IPS-15b (cell line): ENCODE measurements around the gene XIRP2.

Experiments used
- H3K27me3 ChIP-seq: one replicate; pipeline ENCODE4 v1.6.1; 2013; ENCODE audit warnings: low read length; ENCODE audit not compliant: control insufficient read depth, insufficient read depth
- H3K36me3 ChIP-seq: one replicate; pipeline ENCODE4 v1.6.1; 2013; ENCODE audit warnings: low read length; ENCODE audit not compliant: control insufficient read depth, insufficient read depth
- H3K4me1 ChIP-seq: one replicate; pipeline ENCODE4 v1.6.1; 2013; ENCODE audit warnings: mild to moderate bottlenecking, low read length; ENCODE audit not compliant: control insufficient read depth, insufficient read depth
- H3K4me3 ChIP-seq: one replicate; pipeline ENCODE4 v1.5.1; 2013; ENCODE audit warnings: low read depth, low read length
- H3K9ac ChIP-seq: one replicate; pipeline ENCODE4 v1.6.1; 2013; ENCODE audit warnings: low read depth, mild to moderate bottlenecking, low read length
- H3K9me3 ChIP-seq: one replicate; pipeline ENCODE4 v1.6.1; 2013; ENCODE audit warnings: mild to moderate bottlenecking, low read length; ENCODE audit not compliant: control insufficient read depth, insufficient read depth

Gene XIRP2

DNA sequence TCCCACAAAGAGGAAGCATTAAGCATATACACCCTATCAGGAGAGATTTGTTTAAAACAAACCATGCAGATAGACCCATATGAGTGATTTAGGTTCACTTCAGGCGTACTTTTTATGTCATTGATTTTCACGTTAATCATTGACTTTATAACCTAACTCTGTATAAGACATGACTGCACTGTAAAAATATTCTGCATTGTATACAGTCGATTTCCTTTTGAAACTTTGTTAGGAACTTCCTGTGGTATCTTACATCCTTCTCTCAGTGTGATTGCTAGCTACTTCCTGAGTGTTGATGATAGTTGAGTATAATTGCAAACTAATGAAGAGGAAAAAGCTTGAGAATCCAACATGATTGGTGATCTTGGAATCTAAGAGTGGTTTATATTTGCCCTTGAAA, 69.4 kb downstream of the XIRP2 start:
- Histone ChIP-seq H3K36me3 (no peaks in the 10 kb centered on the region), H3K4me3 (no peak overlapping the region), H3K9ac (no peak overlapping the region), H3K9me3 (no peaks in the 10 kb centered on the region), H3K4me1 (peaks cover 21% of the 10 kb centered on the region), H3K27me3 (no peaks in the 10 kb centered on the region)

DNA sequence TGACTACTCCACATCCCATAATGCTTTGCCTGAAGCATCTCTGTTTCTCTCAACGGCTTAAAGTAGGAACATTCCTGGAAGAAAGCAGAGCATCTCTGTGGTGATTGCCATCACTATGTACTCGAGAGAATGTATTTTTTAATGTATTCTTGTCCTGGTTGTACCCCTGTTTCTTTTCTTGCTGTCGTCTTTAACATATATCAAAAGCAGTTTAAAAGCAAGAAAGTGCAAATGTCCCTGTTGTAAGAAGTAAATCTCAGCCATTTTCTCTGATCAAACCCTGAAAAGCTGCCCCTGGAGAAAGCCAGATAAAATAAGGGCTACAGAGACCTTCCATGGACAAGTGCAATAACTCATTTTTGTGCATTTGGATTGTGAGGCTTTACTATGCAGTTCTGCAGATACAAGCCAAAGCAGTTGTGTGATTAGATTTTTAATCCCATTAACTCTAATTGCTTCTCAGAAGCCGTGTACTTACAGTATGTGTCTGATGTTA, 70.8 kb downstream of the XIRP2 start:
- H3K4me1 ChIP-seq, result peaks cover 21% of the 10 kb centered on the region
- no peak overlapping the region for H3K4me3 ChIP-seq
- no peaks in the 10 kb centered on the region for H3K36me3 ChIP-seq
- no peaks in the 10 kb centered on the region for H3K9me3 ChIP-seq
- no peak overlapping the region for H3K9ac ChIP-seq
- no peaks in the 10 kb centered on the region for H3K27me3 ChIP-seq

DNA sequence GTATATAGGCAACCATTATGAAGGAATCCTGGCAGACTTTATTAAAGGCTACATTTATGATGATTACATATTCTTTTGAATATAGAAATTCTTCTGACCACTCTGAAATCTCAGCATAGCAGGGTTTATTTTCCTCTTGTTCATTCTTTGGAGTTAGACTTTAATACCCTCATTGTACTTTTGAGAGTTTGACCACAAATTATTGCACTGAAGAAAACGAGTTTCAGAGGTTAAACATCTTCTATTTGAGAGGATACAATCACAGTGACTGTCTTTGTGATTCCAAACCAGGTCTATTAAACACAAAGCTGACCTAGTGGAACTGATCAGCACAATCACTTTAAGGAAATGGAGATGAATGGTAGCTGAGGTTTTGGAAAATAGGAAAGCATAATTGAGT, 71.3 kb downstream of the XIRP2 start:
- Histone ChIP-seq H3K4me1 (peaks cover 21% of the 10 kb centered on the region), H3K27me3 (no peaks in the 10 kb centered on the region), H3K36me3 (no peaks in the 10 kb centered on the region), H3K9ac (no peak overlapping the region), H3K9me3 (no peaks in the 10 kb centered on the region), H3K4me3 (no peak overlapping the region)

DNA sequence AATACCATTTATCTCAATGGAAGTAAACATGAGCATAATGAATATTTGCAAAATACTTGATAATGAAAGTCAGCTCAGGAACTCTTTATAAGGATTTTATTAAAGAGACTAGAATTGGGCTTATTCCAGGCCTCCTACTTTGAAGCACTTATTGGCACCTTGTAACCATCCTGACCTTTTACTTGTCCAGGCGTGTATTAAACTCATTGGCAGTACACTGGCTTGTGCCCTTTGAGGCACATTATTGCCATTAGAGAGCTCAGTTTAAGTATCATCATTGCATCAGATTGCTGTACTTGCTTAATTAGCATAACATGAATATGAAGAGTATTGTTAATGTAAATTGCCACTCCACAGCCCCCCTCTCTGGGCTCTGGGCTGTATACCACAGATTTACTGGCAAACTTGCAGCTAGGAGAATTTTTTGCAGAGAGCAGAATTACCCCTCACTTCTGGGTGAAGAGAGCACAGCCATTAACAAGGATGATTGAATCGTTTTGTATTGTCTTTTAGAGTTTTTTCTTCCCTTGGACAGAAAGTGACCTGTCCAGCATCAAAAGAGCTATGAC, 72.5 kb downstream of the XIRP2 start:
- Histone ChIP-seq H3K9me3 (no peaks in the 10 kb centered on the region), H3K27me3 (no peaks in the 10 kb centered on the region), H3K9ac (no peak overlapping the region), H3K4me1 (peaks cover 21% of the 10 kb centered on the region), H3K36me3 (no peaks in the 10 kb centered on the region), H3K4me3 (no peak overlapping the region)

DNA sequence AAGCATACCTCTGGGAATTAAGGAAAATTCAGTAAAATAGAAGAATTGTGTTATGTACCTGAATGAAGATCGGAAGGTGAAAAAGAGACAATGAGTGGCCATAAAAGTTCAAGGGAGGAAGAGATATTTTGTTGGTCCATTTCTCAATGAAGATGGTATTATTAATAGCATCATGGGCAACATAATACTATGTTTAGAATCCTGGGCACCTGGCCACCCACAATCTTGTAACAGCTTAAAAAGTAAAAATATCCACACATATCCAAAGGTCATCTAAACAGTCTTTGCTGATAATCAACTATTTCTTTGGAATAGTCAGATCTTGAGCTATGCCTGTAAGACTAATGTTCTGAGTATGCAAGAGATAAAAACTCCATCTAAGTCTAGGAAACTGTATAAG, 73.7 kb downstream of the XIRP2 start:
- Histone ChIP-seq H3K9me3 (no peaks in the 10 kb centered on the region), H3K4me1 (peaks cover 21% of the 10 kb centered on the region), H3K9ac (no peak overlapping the region), H3K27me3 (no peaks in the 10 kb centered on the region), H3K36me3 (no peaks in the 10 kb centered on the region), H3K4me3 (no peak overlapping the region)

DNA sequence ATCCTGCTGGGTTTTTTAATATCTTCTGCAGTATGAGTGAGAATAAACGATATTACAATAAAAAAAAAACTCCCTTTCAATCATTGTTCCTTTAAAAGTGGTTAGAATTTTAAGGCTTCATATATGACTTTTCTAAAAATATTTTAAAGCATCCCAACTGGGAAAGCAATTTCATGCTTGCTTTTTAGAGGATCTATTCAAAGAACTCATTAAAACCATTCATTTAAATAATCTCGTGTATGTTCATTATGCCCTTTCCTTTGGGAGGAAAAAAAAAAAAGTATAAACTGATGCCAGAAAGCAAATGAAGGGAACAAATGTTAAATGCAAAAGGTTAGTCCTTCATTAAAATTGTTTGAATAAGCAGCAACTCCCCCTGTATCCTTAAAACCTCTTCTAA, 81.2 kb downstream of the XIRP2 start:
- no peak overlapping the region for H3K4me3 ChIP-seq
- H3K4me1 ChIP-seq, result peaks cover 15% of the 10 kb centered on the region
- H3K9ac ChIP-seq, result no peak overlapping the region
- no peaks in the 10 kb centered on the region for H3K36me3 ChIP-seq
- H3K27me3 ChIP-seq, result no peaks in the 10 kb centered on the region
- H3K9me3 ChIP-seq, result no peaks in the 10 kb centered on the region

DNA sequence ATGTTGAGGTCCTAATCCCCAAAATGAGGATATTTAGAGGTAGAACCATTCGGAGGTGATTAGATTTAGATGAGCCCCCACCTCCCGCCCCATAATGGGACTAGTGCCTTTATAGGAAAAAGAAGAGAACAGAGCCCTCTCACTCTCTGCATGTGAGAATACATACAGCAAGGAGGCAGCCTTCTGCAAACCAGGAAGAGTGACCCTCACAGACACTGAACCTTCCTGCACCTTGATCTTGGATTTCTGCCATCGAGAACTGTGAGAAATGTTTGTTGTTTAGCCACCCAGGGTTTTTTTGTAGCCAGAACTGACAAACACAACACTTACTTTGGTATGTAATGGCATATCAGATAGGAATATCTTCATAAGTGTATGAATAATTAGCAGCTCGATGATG, 83.7 kb downstream of the XIRP2 start:
- Histone ChIP-seq H3K4me1 (peaks cover 15% of the 10 kb centered on the region), H3K36me3 (no peaks in the 10 kb centered on the region), H3K9ac (no peak overlapping the region), H3K4me3 (no peak overlapping the region), H3K9me3 (no peaks in the 10 kb centered on the region), H3K27me3 (no peaks in the 10 kb centered on the region)

DNA sequence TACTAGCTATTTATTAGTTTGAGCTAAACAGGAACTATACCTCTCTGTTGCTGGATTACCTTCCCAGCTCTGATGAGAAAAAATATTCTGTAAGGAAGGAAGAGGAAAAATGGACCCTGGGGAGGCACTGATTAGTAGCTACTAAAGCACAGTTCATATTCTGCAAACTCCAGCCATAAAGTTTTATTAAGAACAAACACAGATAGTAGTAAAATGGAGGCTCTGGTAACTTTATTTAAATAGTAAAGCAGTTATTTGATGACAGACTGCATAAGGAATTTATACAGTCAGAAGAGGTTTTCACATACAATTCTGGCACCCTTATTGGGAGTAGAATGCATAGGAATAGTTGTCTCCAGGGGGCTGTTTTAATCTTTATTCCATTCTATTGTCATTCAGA, 84.1 kb downstream of the XIRP2 start:
- Histone ChIP-seq H3K9ac (no peak overlapping the region), H3K9me3 (no peaks in the 10 kb centered on the region), H3K4me3 (no peak overlapping the region), H3K27me3 (no peaks in the 10 kb centered on the region), H3K4me1 (peaks cover 15% of the 10 kb centered on the region), H3K36me3 (no peaks in the 10 kb centered on the region)

DNA sequence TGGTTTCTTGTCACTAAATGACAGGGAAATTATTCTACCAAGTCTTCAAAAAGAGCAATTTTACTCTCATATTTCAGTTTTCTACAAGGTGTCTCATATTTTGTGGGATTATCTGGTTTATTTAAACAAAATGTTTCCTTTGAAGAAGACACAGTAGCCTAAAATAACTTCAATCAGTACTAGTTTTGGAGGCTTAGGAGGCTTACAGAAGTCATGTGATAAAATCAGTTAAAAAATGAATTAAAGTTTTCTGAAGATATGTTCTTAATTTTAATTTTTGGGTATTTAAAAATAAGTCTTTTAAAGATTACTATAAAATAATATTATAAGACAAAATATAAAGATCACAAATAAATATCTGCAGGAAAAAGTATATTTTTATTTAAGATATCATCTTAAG, 95.9 kb downstream of the XIRP2 start:
- Histone ChIP-seq H3K27me3 (no peaks in the 10 kb centered on the region), H3K36me3 (no peaks in the 10 kb centered on the region), H3K4me3 (no peak overlapping the region), H3K4me1 (peaks cover 6% of the 10 kb centered on the region), H3K9ac (no peak overlapping the region), H3K9me3 (no peaks in the 10 kb centered on the region)

DNA sequence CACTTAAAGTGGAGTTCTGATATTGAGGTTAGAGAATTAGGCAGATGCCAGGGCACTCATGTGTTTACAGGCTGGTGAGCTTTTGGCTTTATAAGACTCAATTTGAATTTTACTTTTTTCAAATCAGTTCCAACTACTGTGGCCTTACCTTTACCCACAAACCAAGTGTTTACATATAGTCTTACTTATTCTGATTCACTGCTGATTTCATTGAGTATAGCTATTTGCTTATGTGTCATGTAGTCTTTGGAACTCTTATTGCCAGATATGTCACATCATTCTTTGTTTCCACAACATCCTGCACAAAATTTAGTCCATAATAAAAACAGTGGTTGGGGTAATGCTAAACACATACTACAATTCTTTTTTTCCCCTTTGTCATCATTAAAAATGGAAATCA, 96.5 kb downstream of the XIRP2 start:
- Histone ChIP-seq H3K36me3 (no peaks in the 10 kb centered on the region), H3K27me3 (no peaks in the 10 kb centered on the region), H3K4me1 (peaks cover 6% of the 10 kb centered on the region), H3K4me3 (no peak overlapping the region), H3K9me3 (no peaks in the 10 kb centered on the region), H3K9ac (no peak overlapping the region)

DNA sequence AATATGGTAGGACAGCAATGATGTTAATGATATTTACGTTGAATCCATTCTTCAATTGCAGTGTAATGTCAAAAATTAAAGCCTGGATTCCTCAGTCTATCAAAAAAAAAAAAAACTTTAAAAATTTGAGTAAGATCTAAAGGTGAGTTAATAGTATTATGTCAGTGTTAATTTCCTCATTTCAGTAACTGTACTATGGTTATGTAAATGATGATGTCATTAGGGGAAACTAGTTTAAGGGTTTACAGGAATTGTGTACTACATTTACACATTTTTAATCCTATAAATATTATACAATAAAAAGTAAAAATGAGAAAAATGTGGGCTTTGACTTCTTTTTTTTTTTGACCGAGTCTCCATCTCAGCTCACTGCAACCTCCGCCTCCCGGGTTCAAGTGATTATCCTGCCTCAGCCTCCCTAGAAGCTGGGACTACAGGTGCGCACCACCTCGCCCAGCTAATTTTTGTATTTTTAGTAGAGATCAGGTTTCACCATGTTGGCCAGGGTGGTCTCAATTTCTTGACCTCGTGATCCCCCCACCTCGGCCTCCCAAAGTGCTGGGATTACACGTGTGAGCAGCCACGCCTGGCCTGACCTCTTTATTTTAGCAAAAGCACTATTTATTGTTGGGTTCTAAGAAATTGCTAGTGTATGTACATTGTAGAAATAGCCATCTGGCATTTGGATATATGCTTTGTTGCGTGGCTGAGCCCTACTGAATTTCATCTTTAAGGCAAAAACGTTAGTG, 106.5 kb downstream of the XIRP2 start:
- Histone ChIP-seq H3K4me1 (no peaks in the 10 kb centered on the region), H3K4me3 (no peak overlapping the region), H3K9ac (no peak overlapping the region), H3K9me3 (no peaks in the 10 kb centered on the region), H3K27me3 (no peaks in the 10 kb centered on the region), H3K36me3 (no peaks in the 10 kb centered on the region)

DNA sequence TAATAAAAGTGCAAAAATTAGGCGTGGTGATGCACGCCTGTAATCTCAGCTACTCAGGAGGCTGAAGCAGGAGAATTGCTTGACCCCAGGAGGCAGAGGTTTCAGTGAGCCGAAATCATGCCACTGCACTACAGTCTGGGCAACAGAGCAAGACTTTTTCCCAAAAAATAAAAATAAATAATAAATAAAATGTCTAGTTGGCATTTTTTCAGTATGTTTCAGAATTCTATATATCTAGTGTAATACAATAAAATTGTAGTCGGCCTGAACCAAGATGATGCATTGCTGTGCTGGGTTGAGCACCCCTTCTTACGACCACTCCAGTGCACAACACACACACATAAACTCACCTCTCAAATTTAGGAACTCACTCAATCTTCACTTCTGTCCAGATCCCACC, 108.2 kb downstream of the XIRP2 start:
- no peak overlapping the region for H3K4me3 ChIP-seq
- no peak overlapping the region for H3K9ac ChIP-seq
- H3K36me3 ChIP-seq, result no peaks in the 10 kb centered on the region
- H3K9me3 ChIP-seq, result no peaks in the 10 kb centered on the region
- H3K27me3 ChIP-seq, result no peaks in the 10 kb centered on the region
- H3K4me1 ChIP-seq, result no peaks in the 10 kb centered on the region
